Measurements from ENCODE around the gene C5AR2.
"Not testable (repeated sequence)": the region's sequence is repeated elsewhere in the genome, so short reads cannot be mapped to it uniquely, and the experiment has no call there.

DNA sequence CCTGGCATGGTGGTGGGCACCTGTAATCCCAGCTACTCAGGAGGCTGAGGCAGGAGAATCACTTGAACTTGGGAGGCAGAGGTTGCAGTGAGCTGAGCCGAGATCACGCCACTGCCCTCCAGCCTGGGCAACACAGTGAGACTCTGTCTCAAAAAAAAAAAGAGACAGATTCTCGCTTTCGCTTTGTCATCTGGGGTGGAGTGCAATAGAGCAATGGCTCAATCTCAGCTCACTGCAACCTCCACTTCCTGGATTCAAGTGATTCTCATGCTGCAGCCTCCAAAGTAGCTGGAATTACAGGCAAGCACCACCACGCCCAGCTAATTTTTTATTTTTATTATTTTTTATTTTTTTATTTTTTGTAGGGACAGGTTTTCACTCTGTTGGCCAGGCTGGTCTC is 56.7 kb downstream of the C5AR2 start:
- TF ChIP-seq, protein P1, sequence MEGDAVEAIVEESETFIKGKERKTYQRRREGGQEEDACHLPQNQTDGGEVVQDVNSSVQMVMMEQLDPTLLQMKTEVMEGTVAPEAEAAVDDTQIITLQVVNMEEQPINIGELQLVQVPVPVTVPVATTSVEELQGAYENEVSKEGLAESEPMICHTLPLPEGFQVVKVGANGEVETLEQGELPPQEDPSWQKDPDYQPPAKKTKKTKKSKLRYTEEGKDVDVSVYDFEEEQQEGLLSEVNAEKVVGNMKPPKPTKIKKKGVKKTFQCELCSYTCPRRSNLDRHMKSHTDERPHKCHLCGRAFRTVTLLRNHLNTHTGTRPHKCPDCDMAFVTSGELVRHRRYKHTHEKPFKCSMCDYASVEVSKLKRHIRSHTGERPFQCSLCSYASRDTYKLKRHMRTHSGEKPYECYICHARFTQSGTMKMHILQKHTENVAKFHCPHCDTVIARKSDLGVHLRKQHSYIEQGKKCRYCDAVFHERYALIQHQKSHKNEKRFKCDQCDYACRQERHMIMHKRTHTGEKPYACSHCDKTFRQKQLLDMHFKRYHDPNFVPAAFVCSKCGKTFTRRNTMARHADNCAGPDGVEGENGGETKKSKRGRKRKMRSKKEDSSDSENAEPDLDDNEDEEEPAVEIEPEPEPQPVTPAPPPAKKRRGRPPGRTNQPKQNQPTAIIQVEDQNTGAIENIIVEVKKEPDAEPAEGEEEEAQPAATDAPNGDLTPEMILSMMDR (IDR thresholded peaks at IDR 0.05): not testable (repeated sequence)
- not testable (repeated sequence) for TF ChIP-seq EZH2 (IDR thresholded peaks at IDR 0.05; ENCODE audit: borderline replicate concordance, insufficient read depth, low read depth, low read length, poor library complexity, severe bottlenecking)
